ENCODE data around the gene PRDX5.
A peak's percentile ranks its signal among the peaks of the same experiment; 100 is the strongest.

Gene PRDX5

DNA sequence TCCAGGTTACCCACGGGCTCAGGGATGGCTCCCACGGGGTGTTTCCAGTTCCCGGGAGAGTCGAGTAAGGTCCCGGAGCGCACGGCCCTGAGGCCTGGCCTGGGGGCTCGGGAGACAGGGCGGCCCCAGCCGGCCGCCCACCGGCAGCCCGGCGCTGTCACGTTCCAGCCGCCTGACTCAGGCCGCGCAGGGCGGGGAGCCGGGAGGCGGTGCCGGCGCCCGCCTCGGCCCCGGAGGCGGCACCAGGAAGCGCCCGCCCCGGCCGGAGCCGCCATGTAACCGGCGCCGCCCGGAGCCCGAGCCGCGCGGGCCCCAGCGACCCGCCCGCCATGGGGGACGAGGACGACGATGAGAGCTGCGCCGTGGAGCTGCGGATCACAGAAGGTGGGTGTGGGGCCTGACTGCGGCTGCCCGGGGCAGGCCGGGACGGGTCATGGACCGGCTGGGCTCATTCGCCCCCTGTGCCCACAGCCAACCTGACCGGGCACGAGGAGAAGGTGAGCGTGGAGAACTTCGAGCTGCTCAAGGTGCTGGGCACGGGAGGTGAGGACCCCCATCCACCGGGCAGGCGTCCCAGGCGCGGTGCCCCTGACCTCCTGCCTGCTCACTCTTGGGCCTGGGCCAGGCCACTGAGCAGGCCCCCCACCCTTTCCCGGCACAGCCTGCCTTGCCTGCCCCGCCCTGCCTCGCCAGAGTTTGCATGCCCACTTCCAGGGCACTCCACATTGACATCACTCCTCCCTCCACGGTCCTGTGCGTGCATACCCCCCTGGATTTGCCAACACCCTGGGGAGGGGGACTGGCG, 41.2 kb downstream of the PRDX5 start, which contains the start of gene RPS6KA4 (continued):
- TF ChIP-seq, protein P1, sequence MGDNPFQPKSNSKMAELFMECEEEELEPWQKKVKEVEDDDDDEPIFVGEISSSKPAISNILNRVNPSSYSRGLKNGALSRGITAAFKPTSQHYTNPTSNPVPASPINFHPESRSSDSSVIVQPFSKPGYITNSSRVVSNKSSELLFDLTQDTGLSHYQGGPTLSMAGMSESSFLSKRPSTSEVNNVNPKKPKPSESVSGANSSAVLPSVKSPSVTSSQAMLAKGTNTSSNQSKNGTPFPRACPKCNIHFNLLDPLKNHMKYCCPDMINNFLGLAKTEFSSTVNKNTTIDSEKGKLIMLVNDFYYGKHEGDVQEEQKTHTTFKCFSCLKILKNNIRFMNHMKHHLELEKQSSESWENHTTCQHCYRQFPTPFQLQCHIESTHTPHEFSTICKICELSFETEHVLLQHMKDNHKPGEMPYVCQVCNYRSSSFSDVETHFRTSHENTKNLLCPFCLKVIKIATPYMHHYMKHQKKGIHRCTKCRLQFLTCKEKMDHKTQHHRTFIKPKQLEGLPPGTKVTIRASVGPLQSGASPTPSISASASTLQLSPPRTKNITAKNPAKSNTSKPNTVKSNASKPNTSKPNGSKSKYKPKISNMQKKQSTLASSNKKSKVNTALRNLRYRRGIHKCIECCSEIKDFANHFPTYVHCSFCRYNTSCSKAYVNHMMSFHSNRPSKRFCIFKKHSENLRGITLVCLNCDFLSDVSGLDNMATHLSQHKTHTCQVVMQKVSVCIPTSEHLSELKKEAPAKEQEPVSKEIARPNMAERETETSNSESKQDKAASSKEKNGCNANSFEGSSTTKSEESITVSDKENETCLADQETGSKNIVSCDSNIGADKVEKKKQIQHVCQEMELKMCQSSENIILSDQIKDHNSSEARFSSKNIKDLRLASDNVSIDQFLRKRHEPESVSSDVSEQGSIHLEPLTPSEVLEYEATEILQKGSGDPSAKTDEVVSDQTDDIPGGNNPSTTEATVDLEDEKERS (tag by site-specific recombination; IDR thresholded peaks at IDR 0.05), result no peak
- TF ChIP-seq PBX3 (CRISPR knock-in tag; IDR thresholded peaks at IDR 0.05) (no peak), ZNF561 (tag by site-specific recombination; IDR thresholded peaks at IDR 0.05; ENCODE audit: borderline replicate concordance) (no peak; the same call in 1 of the 2 replicates), ZSCAN23 (tag by site-specific recombination; IDR thresholded peaks at IDR 0.05) (no peak), GLI4 (tag by site-specific recombination; IDR thresholded peaks at IDR 0.05) (no peak), ZFP69B (tag by site-specific recombination; IDR thresholded peaks at IDR 0.05) (0 out of 2 replicates have a peak, but pooled peaks have one; percentile 29), ZNF175 (tag by site-specific recombination; IDR thresholded peaks at IDR 0.05) (no peak), ZNF701 (tag by site-specific recombination; IDR thresholded peaks at IDR 0.05) (no peak), ZNF174 (tag by site-specific recombination; IDR thresholded peaks at IDR 0.05) (no peak), KLF10 (tag by site-specific recombination; IDR thresholded peaks at IDR 0.05) (no peak), ZNF24 (tag by site-specific recombination; IDR thresholded peaks at IDR 0.05) (no peak), ZNF274 (IDR thresholded peaks at IDR 0.05; ENCODE audit: low read length) (no peak), ZNF274 (tag by site-specific recombination; IDR thresholded peaks at IDR 0.05; ENCODE audit: borderline replicate concordance) (no peak), ZNF510 (tag by site-specific recombination; IDR thresholded peaks at IDR 0.05; ENCODE audit: insufficient replicate concordance) (no peak), SCRT1 (tag by site-specific recombination; IDR thresholded peaks at IDR 0.05; ENCODE audit: borderline replicate concordance) (no peak), HOXD13 (CRISPR knock-in tag; IDR thresholded peaks at IDR 0.05; ENCODE audit: borderline replicate concordance) (no peak), ZFHX2 (tag by site-specific recombination; conservative IDR thresholded peaks at IDR 0.05) (no peak; the same call in 1 of the 2 replicates), GLIS2 (tag by site-specific recombination; IDR thresholded peaks at IDR 0.05) (peak; percentile 78; the same call in 1 of the 2 replicates), ZBTB7A (tag by site-specific recombination; IDR thresholded peaks at IDR 0.05; ENCODE audit: low read depth) (no peak), YY1 (tag by site-specific recombination; IDR thresholded peaks at IDR 0.05) (peak; percentile 47; the same call in 1 of the 2 replicates), TRIM28 (IDR thresholded peaks at IDR 0.05; ENCODE audit: borderline replicate concordance, low read length) (no peak), ZNF266 (tag by site-specific recombination; IDR thresholded peaks at IDR 0.05; ENCODE audit: low read depth) (no peak), ZNF747 (tag by site-specific recombination; IDR thresholded peaks at IDR 0.05) (no peak), ZNF518A (tag by site-specific recombination; conservative IDR thresholded peaks at IDR 0.05; ENCODE audit: low read depth) (no peak), ZNF560 (tag by site-specific recombination; IDR thresholded peaks at IDR 0.05; ENCODE audit: borderline replicate concordance) (no peak), ZNF76 (tag by site-specific recombination; IDR thresholded peaks at IDR 0.05; ENCODE audit: borderline replicate concordance, low read depth) (peak; percentile 67; the same call in 1 of the 2 replicates), ZBTB1 (tag by site-specific recombination; IDR thresholded peaks at IDR 0.05) (no peak)
- TF ChIP-seq, protein P2, sequence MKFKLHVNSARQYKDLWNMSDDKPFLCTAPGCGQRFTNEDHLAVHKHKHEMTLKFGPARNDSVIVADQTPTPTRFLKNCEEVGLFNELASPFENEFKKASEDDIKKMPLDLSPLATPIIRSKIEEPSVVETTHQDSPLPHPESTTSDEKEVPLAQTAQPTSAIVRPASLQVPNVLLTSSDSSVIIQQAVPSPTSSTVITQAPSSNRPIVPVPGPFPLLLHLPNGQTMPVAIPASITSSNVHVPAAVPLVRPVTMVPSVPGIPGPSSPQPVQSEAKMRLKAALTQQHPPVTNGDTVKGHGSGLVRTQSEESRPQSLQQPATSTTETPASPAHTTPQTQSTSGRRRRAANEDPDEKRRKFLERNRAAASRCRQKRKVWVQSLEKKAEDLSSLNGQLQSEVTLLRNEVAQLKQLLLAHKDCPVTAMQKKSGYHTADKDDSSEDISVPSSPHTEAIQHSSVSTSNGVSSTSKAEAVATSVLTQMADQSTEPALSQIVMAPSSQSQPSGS (tag by site-specific recombination; IDR thresholded peaks at IDR 0.05; ENCODE audit: low read depth), result no peak

All from HEK293 (cell line).